SKM-1 treated with dmso at 0.1 percent for 144 hours (cell line): ENCODE data around the gene ATP6V0E1.
"Not testable (repeated sequence)": the region's sequence is repeated elsewhere in the genome, so short reads cannot be mapped to it uniquely, and the experiment has no call there.

Experiments used
- DNase-seq: peaks from one replicate; lab custom pipeline; 2025; ENCODE audit not compliant: unreplicated experiment; lab: John Stamatoyannopoulos, UW

Gene ATP6V0E1

DNA sequence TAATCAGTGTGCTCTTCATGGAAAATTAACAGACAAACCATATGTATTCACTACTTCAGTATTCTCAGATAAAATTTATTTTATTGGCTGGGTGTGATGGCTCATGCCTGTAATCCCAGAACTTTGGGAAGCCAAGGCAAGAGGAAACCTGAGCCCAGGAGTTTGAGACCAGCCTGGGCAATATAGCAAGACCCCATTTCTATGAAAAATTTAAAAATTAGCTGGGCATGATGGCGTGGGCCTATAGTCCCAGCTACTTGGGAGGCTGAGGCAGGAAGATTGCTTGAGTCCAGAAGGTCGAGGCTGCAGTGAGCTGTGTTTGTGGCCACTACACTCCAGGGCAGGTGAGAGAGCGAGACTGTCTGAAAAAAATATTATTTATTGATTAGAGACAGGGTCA, 49.2 kb downstream of the ATP6V0E1 start:
- DNase-seq: no peak

- no peak for DNase-seq
These were observed 50.4 kb downstream of the ATP6V0E1 start for GRCh38 chr5:173033923-173034322.

GRCh38 chr5:173035904-173036707, 52.5 kb downstream of the ATP6V0E1 start:
- no peak for DNase-seq

GRCh38 chr5:173039188-173039587, 55.6 kb downstream of the ATP6V0E1 start:
- DNase-seq: no peak

DNA sequence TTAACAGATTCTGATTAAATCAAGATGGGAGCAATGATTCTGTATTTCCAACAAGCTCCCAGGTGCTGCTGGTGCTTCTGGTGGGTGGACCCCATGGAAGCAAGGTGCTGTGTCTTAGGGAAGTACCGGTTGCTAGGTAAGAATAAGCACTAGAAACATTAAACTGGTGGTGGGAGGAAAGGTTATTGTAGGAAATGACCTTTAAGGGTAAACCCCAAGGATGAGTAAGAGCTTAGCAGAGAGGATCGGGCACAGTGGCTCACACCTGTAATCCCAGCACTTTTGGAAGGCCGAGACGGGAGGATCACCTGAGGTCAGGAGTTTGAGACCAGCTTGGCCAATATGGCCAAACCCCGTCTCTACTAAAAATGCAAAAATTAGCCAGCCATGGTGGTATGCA, 56.4 kb downstream of the ATP6V0E1 start:
- DNase-seq: no peak

DNA sequence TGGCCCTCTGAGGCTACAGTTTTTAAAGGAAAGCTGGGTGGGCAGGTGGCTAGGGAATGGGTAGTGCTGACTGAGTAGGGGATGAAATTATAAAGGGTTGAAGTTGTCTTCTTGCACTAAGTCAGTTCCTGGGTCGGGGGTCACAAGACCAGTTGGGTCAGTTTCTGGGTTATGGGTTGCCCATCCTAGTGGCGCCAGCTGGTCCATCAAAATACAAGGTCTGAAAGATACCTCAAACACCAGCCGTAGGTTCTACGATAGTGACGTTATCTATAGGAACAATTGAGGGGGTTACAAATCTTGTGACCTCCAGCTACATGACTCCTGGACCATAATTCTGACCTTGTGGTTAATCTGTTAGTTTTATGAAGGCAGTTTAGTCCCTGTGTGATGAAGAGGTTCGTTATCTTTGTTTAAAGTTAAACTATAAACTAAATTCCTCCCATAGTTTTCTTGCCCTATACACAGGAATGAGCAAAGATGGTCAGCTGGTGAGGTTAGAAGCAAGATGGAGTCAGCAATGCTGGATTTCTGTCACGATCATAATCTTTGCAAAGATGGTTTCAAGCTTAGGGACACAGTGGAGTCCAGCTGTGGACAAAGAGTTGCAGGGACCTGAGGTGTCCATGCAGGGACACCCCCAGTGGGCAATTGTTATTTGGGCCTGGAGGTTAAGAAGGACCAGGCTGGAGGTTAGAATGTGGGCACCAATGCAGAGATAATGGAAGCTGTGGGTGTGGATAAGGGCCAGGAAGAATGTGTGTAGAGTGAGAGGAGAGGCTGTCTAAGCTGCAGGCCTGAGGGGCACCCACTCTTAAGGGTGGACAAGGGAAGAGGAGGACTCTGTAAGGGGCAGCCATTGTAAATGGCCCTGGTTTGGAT, 58.6 kb downstream of the ATP6V0E1 start:
- DNase-seq: no peak

GRCh38 chr5:173042763-173043107, 59.2 kb downstream of the ATP6V0E1 start:
- no peak for DNase-seq

- no peak for DNase-seq
These were observed 61.9 kb downstream of the ATP6V0E1 start for GRCh38 chr5:173045474-173045873.

GRCh38 chr5:173047096-173047837, 63.7 kb downstream of the ATP6V0E1 start:
- DNase-seq: not testable (repeated sequence)

DNA sequence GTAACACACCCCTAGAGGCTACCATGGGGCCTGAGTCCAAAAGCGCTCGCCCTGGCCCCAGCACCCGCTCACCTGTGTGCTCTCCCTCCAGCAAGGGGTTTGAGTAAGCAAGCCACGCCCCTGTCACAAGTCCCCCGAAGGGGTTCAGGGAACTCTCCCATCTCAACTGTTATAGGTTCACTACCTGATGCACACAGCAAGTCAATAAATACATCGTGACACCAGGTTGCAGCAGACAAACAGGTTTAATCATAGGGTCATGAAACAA, 64.2 kb downstream of the ATP6V0E1 start:
- no peak for DNase-seq

DNA sequence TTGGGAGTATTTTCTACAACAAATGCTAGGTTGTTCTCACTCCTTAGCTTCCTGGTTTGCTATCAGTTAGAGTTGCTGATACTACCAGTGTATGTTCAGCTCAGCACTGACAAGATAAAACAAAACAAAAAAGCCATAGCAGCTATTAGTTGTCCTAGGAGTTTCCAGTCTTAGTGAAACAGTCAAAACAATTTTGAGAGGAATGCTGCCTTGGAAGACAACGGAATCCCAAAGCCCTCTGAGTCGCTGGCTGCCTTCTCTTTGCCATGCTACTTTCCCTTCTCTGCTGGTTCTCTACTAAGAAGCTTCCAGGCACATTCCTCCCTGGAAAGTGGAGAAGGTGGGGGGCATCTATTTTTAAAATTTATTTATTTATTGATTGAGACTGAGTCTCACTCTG, 67.2 kb downstream of the ATP6V0E1 start:
- no peak for DNase-seq

DNA sequence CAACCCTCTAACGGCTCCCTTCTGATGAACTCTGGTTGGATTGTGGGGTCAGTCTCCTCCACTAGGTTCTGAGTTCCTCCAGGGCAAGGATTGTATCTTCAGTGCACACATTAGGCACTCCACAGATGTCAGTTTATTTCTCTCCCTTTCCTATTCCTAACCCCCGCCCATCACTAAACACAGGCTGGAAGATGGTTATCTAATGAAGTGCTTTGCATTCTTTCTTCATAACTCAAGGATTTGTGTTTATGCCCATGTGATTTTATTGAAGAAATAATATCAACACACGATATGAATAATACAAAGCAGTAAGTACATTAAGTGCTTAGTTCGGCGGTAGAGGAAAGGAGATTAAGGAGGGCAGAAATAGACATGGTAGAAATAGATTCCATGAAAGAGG, 68.2 kb downstream of the ATP6V0E1 start:
- no peak for DNase-seq

- DNase-seq: no peak
These were observed 69.5 kb downstream of the ATP6V0E1 start for GRCh38 chr5:173053041-173053440.

DNA sequence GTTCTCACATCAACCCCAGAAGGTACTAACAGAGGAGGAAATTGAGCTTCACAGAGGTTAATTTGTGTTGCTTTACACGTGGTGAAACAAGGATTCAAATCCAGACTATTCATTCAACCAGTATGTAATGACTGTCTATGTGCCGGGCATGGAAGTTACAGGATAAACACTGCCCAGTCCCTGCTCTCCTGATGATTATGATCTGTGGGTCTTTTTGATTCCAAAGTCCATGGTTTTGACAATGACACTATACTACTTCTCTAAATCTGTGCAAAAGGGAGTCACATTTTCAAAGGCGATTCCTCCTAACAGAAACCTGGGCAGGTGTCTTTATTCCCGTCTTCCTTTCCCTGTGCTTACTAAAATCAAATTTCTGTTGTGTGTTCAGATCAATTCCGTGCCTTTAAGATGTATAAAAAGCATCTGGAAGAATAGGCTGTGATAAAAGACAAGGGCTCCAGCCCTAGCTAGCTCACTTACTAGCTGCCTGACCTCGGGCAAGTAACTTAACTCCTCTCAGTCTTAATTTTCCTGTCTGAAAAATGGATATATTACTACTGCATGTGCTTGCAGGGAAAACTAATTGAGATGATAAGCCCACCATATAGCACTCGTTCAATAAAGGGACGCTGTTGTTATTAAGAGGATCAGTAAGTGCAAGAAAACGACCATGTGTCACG, 71.6 kb downstream of the ATP6V0E1 start:
- DNase-seq: no peak

DNA sequence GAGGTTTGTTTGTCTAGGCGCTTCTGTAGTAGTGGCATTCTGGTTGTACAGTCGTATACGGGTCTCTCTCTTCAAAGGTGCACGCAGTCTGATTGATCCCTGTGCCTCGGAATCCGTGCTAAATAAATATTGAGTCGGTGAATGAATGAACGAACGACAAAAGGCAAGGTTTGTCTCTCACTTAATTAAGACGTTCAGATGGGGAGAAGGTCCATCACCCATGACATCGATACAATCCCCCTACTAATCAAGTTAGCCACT, 72.1 kb downstream of the ATP6V0E1 start:
- DNase-seq: no peak

- DNase-seq: peak; percentile 95
These were observed 72.6 kb downstream of the ATP6V0E1 start, which contains the start of gene CREBRF for GRCh38 chr5:173055983-173056782. CREBRF (plus strand) TSS chr5:173056352; CDS start chr5:173080776, 24,424 bp downstream.

GRCh38 chr5:173056783-173057061, 73.2 kb downstream of the ATP6V0E1 start:
- peak; percentile 59 for DNase-seq

DNA sequence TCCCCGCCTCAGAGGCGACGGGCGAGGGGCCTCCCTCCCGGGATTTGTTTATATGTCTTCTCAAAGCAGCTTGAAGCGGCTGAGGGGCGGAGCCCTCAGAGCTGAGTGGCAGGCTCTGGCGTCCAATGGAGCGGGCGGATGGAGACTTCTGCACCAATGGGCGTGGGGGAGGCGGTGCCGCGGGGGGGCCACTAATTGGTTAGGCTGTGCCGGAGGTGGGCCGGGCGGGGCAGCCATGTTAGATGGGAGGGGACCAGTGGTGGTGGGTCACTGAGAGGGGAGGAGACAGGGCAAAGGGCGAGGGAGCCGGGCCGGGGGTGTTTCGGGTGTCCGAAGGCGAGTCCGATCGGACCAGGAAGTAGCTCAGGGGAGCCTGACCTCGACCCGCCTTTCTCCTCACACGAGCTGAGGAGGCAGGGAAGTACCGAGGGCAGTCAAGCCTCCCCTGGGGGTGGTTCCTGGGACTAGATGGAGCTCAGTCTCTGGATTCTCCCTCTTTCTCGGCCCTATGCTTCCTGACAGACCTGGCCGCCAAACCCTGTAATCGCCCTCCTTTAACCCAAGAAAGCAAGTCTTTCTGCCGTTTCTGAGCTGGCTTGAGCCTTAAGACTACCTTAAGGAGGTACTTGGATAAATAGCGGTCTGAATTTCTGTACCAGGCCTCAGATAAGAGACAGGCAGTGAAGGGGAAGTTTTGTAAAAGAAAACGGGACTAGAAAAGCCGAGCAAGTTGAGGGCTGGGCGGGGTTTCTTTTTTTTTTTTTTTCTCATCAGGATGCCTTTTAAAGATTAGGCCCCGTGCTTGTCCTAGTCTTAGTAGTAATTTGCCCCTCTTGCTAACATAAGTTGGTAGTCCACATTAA, 73.7 kb downstream of the ATP6V0E1 start:
- peak; percentile 96 for DNase-seq

DNA sequence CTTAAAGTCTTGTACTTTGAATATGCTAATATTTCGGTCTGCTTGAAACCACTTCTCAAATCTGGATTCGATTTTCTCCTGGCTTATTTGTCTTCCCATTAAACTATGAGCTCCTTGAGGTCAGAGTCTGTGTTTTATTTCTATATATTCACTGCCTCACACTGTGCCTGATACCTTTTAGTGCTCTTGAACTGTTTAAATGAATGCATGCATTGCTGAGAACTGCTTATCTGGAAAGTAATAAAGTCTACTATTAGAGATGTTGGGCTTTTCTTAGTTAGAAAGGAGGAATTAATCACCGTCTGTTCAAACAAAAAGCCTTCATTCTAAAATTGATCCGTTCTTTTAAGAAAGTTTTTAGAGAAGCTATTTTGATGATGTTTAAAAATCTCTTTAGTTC, 78.6 kb downstream of the ATP6V0E1 start:
- DNase-seq: no peak

GRCh38 chr5:173065155-173065554, 81.6 kb downstream of the ATP6V0E1 start:
- DNase-seq: no peak
